A549 treated with AZD2906 at 1 μM for 4 hours (cell line): ENCODE results near the gene OR5K4. TPM values are rescaled to one million over a fixed set of nuclear protein-coding genes. Genes with fewer than 3 reads are reported as not detected.

Source experiments
- total RNA-seq: library from RNA; stranded (reverse); fragments of 200-300 nt; extraction: Qiagen RNA extraction; gene quantifications from 5 replicates; pipeline ENCODE4 v1.2.3, GENCODE V29; 2022

The OR5K4 gene
- total RNA-seq, result not detected in 5 replicates

GRCh38 chr3:98353554-98353953 lies at the start of gene OR5K4:
Gene OR5K4, plus strand, starts transcription at chr3:98353854. Its CDS starts 0 bp downstream, at chr3:98353854.

GRCh38 chr3:98390366-98390765 lies 36.7 kb downstream of the OR5K4 start, which contains the start of gene OR5K3:
Gene OR5K3, plus strand, starts transcription at chr3:98390666. Its CDS starts 0 bp downstream, at chr3:98390666.

Other genes with a start within 250 kb of the OR5K4 start
- not detected in 5 replicates for gene OR5H1, start 223.1 kb upstream of the OR5K4 start, total RNA-seq
- gene OR5H14, start 206.4 kb upstream of the OR5K4 start, total RNA-seq, result not detected in 5 replicates
- not detected in 5 replicates for gene OR5H15, start 187.2 kb upstream of the OR5K4 start, total RNA-seq
- gene OR5H6, start 89.6 kb upstream of the OR5K4 start, total RNA-seq, result not detected in 5 replicates
- gene OR5H2, start 71.3 kb upstream of the OR5K4 start, total RNA-seq, result not detected in 5 replicates
- not detected in 5 replicates for gene OR5K3, start 36.8 kb downstream of the OR5K4 start, total RNA-seq
- not detected in 5 replicates for gene OR5K1, start 109.3 kb downstream of the OR5K4 start, total RNA-seq
- gene OR5K2, start 143.8 kb downstream of the OR5K4 start, total RNA-seq, result not detected in 5 replicates
- gene CLDND1, start 169.0 kb downstream of the OR5K4 start, total RNA-seq, result 45.0 to 66.3 TPM (median 55.8 TPM) in 5 replicates
- gene GPR15, start 178.1 kb downstream of the OR5K4 start, total RNA-seq, result not detected in 5 replicates
- 18.7 to 24.5 TPM (median 21.2 TPM) in 5 replicates for gene CPOX, start 239.8 kb downstream of the OR5K4 start, total RNA-seq